PC-9 (cell line): Measurements from ENCODE around the gene ZNF79. TPM values are rescaled to one million over a fixed set of nuclear protein-coding genes. Genes with fewer than 3 reads are reported as not detected.
A peak's percentile ranks its signal among the peaks of the same experiment; 100 is the strongest.

Experiments
- BruUV-seq: library from RNA; stranded (reverse); fragments of 400-500 nt; replicated peaks from 2 replicates; lab custom pipeline; 2021; lab: Mats Ljungman, UMichigan
- CTCF ChIA-PET: fragments of 300-600 bp; sonication (Branson Sonifier 250); formaldehyde crosslinking; loops from one replicate; lab custom pipeline; 2022; ENCODE audit warnings: antibody characterized with exemption; lab: Charles Lee
- POLR2A ChIA-PET: fragments of 300-600 bp; sonication (Branson Sonifier 250); formaldehyde crosslinking; loops from one replicate; lab custom pipeline; 2022; ENCODE audit warnings: antibody characterized with exemption; ENCODE audit not compliant: unreplicated experiment; lab: Charles Lee
- DNase-seq, 2 experiments: peaks; one replicate each; pipeline versions ENCODE4 v3.0.0 to v3.0.0-alpha.2; 2015 to 2022; ENCODE audit warnings: mixed read lengths in 1 of 2
- H2AFZ ChIP-seq: fragments of 200-600 bp; sonication (generic); 2 replicates; pipeline ENCODE4 v1.8.1; 2017; ENCODE audit warnings: antibody characterized with exemption
- H3F3A ChIP-seq: fragments of 200-600 bp; sonication (generic); 2 replicates; pipeline ENCODE4 v1.8.1; 2017; ENCODE audit warnings: antibody characterized with exemption, mild to moderate bottlenecking, low read depth; ENCODE audit not compliant: insufficient read depth
- H3K27ac ChIP-seq: fragments of 200-600 bp; sonication (generic); 2 replicates; pipeline ENCODE4 v1.6.1; 2016; ENCODE audit warnings: mixed run types
- H3K27me3 ChIP-seq: fragments of 200-600 bp; sonication (generic); 2 replicates; pipeline ENCODE4 v1.6.1; 2016; ENCODE audit warnings: low read depth, mixed run types; ENCODE audit not compliant: insufficient read depth
- H3K36me3 ChIP-seq: fragments of 200-600 bp; sonication (generic); 2 replicates; pipeline ENCODE4 v1.6.1; 2016; ENCODE audit warnings: low read depth, mixed run types
- H3K4me1 ChIP-seq: fragments of 200-600 bp; sonication (generic); replicated peaks from 2 replicates; pipeline ENCODE4 v1.6.1; 2016; ENCODE audit warnings: mixed run types; ENCODE audit not compliant: insufficient read depth
- H3K4me2 ChIP-seq: fragments of 200-600 bp; sonication (generic); 2 replicates; pipeline ENCODE4 v1.6.1; 2017; ENCODE audit warnings: mixed run types
- H3K4me3 ChIP-seq: fragments of 200-600 bp; sonication (generic); 2 replicates; pipeline ENCODE4 v1.6.1; 2016; ENCODE audit warnings: mixed run types
- H3K79me2 ChIP-seq: fragments of 200-600 bp; sonication (generic); 2 replicates; pipeline ENCODE4 v1.6.1; 2017; ENCODE audit warnings: low read depth, mixed run types
- H3K9me2 ChIP-seq: fragments of 200-600 bp; sonication (generic); 2 replicates; pipeline ENCODE4 v1.8.1; 2017; ENCODE audit warnings: mild to moderate bottlenecking; ENCODE audit not compliant: insufficient read depth
- H3K9me3 ChIP-seq: fragments of 200-600 bp; sonication (generic); 2 replicates; pipeline ENCODE4 v1.8.1; 2016; ENCODE audit warnings: low read depth; ENCODE audit not compliant: insufficient read depth
- H4K20me1 ChIP-seq: fragments of 200-600 bp; sonication (generic); 2 replicates; pipeline ENCODE4 v1.8.1; 2017; ENCODE audit not compliant: insufficient read depth
- EZH2 ChIP-seq: fragments of 200-600 bp; sonication (generic); IDR thresholded peaks from 2 replicates; pipeline ENCODE4 v1.8.0; 2017; ENCODE audit warnings: antibody characterized with exemption, low read depth
- intact Hi-C: fragments of 100-400 bp; cut with micrococcal nuclease; formaldehyde crosslinking; loops from one replicate; pipeline ENCODE4 v1.10.0; 2022; ENCODE audit not compliant: unreplicated experiment
- total RNA-seq: library from RNA; stranded (reverse); gene quantifications from 2 replicates; pipeline ENCODE4 v1.2.3, GENCODE V29; 2021
- TF ChIP-seq, protein P1 (sequence below): fragments of 200-600 bp; sonication (generic); conservative IDR thresholded peaks from 2 replicates; pipeline ENCODE4 v1.6.1; 2017; ENCODE audit warnings: mixed run types, antibody characterized with exemption, mild to moderate bottlenecking, moderate library complexity

Gene ZNF79
- total RNA-seq, 1 experiment from 2014 or later: 5.8 TPM

DNA sequence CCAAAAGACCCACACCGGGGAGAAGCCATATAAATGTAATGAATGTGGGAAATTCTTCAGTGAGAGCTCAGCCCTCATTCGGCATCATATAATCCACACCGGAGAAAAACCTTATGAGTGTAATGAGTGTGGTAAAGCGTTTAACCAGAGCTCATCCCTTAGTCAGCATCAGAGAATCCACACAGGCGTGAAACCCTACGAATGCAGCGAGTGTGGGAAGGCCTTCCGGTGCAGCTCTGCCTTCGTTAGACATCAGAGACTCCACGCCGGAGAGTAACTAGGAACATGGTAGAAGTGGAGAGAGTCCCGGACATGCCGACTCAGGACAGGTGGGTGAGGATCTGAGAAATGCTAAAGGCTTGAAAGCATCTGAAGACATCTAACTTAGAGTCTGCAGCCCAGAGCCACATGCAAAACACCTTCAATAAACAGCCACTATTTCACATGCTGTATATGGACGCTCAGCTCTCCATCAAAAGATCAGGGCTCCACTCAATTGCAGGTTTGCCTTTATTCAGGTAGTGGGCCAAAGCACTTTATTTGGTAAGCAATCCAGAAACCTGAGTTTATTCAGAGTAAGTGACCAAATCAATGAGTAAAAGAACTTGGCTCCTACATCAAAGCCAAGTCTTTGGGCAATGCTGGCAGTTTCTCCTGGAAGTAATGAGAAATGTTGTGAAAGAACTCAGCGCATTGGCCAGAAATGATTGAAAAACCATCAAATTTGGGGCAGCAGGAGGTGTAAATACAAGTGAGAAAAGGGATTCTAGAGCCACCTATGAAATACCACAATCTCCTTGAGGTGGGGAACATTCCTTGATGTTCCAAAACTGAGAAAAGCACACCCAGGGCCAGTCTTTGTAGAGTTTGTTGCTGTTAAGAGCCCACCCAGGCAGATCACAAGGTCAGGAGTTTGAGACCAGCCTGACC, 21.0 kb downstream of the ZNF79 start:
- Histone ChIP-seq H3K4me3 (no peak overlapping the region), H3K9me3 (peaks cover 5% of the 10 kb centered on the region; the same call in 1 of the 2 replicates), H2AFZ (no peak overlapping the region), H3F3A (peaks cover 70% of the 10 kb centered on the region), H3K36me3 (peaks cover 49% of the 10 kb centered on the region), H3K4me1 (0 out of 2 replicates have a peak, but pooled peaks cover 17% of the 10 kb centered on the region), H4K20me1 (peaks cover 44% of the 10 kb centered on the region), H3K27ac (no peak overlapping the region), H3K4me2 (no peak overlapping the region), H3K9me2 (no peaks in the 10 kb centered on the region), H3K79me2 (peaks cover 29% of the 10 kb centered on the region), H3K27me3 (no peaks in the 10 kb centered on the region)
- CTCF ChIA-PET: no interaction called here
- BruUV-seq: no TSS peak
- DNase-seq: peak in 1 of 2 experiments; percentile 55
- POLR2A ChIA-PET: interaction anchor here (0.6 kb wide), 1 partner anchor 276 kb away, joined by 7 read pairs; no protein-coding TSS in a partner anchor
- no peak for TF ChIP-seq EZH2
- TF ChIP-seq, protein P1, sequence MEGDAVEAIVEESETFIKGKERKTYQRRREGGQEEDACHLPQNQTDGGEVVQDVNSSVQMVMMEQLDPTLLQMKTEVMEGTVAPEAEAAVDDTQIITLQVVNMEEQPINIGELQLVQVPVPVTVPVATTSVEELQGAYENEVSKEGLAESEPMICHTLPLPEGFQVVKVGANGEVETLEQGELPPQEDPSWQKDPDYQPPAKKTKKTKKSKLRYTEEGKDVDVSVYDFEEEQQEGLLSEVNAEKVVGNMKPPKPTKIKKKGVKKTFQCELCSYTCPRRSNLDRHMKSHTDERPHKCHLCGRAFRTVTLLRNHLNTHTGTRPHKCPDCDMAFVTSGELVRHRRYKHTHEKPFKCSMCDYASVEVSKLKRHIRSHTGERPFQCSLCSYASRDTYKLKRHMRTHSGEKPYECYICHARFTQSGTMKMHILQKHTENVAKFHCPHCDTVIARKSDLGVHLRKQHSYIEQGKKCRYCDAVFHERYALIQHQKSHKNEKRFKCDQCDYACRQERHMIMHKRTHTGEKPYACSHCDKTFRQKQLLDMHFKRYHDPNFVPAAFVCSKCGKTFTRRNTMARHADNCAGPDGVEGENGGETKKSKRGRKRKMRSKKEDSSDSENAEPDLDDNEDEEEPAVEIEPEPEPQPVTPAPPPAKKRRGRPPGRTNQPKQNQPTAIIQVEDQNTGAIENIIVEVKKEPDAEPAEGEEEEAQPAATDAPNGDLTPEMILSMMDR: no peak
- intact Hi-C loops: no loop called here

DNA sequence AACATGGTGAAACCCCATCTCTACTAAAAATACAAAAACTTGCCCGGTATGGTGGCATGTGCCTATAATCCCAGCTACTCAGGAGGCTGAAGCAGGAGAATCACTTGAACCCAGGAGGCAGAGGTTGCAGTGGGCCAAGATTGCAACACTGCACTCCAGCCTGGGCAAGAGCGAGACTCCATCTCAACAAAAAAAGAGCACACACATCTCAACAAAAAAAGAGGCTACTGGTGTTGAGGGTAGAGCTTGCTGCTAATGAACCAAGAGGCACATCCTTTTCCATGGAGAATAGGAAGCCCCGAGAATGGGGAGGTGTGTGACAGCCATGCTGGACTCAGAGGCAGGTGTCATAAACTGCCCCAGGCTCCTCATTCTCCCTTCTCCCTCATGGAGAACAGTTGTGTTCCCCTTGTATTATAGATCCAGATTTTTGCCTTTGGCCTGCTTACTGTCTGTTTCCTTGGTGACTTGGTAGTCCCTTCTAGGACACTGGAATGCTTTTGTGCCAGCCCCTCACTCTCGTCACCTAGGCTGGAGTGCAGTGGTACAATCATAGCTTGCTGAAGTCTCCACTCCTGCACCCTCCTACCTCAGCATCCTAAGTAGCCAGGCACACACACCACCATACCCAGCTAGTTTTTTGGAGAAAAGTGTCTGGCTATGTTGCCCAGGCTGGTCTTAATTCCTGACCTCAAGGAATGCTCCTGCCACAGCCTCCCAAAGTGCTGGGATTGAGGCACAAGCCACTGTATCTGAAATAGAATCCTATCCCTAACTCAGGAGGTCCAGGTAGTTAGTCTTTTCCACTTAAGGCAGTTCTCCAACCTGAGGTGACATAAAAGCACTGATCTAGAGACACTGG, 21.9 kb downstream of the ZNF79 start:
- Histone ChIP-seq H3K27ac (peak overlapping the region; percentile 95; the same call in 1 of the 2 replicates), H3K79me2 (peaks cover 38% of the 10 kb centered on the region), H3K4me2 (no peak overlapping the region), H4K20me1 (peaks cover 47% of the 10 kb centered on the region), H3F3A (peaks cover 79% of the 10 kb centered on the region), H3K27me3 (no peaks in the 10 kb centered on the region), H3K9me2 (no peaks in the 10 kb centered on the region), H3K9me3 (peaks cover 5% of the 10 kb centered on the region; the same call in 1 of the 2 replicates), H2AFZ (no peak overlapping the region), H3K4me1 (0 out of 2 replicates have a peak, but pooled peaks cover 17% of the 10 kb centered on the region), H3K4me3 (no peak overlapping the region), H3K36me3 (peaks cover 55% of the 10 kb centered on the region)
- peak in 1 of 2 experiments; percentile 54 for DNase-seq
- TF ChIP-seq EZH2: no peak
- TF ChIP-seq, protein P1: no peak
- TSS peak; percentile 7 for BruUV-seq
- POLR2A ChIA-PET: no interaction called here
- CTCF ChIA-PET: interaction anchor here (0.6 kb wide), 2 partner anchors 35 to 86 kb away, joined by 6 to 10 read pairs; no protein-coding TSS in a partner anchor
- intact Hi-C loops: no loop called here
